OCI-LY7 (cell line): ENCODE data around the gene OR52E5.

Experiments
- CTCF ChIP-seq: fragments of 200-600 bp; sonication (generic); conservative IDR thresholded peaks from 2 replicates; pipeline ENCODE4 v1.5.1; 2014; ENCODE audit warnings: mild to moderate bottlenecking, antibody characterized with exemption, low read length, moderate library complexity, mixed read lengths
- EZH2phosphoT487 ChIP-seq: fragments of 200-600 bp; sonication (generic); IDR thresholded peaks from 2 replicates; pipeline ENCODE4 v1.6.1; 2018; ENCODE audit warnings: low read depth, borderline replicate concordance, mild to moderate bottlenecking, mixed run types, antibody characterized with exemption, low read length, moderate library complexity, mixed read lengths

DNA sequence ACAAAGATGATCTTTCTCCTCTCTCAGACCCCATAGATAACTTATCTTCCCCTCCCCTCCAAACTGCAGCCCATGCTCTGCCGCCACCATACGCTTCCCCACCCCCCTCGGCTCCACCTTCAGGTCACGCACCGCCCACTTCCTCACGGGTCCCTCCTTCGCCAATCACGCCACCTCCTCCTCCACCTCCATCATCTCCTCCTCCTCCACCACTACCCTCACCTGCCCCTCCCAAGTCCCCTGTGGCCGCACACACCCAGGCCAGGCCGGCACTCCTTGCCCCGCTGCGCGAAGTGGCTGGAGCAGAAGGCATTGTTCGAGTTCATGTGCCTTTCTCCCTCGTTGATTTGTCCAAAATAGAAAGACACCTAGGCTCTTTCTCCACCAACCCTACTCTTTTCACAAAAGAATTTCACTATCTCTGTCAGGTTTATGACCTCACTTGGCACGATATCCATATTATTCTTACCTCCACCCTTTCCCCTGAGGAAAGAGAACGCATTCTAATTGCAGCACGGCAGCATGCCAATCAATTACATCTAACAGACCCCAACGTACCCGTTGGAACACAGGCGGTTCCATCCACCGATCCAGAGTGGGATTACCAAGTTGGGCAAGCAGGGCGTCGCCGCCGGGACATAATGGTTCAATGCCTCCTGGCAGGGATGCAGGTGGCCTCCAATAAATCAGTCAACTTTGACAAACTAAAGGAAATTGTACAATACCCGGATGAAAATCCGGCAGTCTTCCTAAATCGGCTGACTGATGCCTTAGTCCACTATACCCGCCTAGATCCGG lies 36.8 kb downstream of the OR52E5 start:
- TF ChIP-seq CTCF (no peak), EZH2phosphoT487 (no peak)
